ENCODE data around the gene TNFRSF25. TPM values are rescaled to one million over a fixed set of nuclear protein-coding genes. Genes with fewer than 3 reads are reported as not detected.

TNFRSF25 gene
- total RNA-seq, 1 donor from 2014 or later, result 8.2 TPM

GRCh38 chr1:6508816-6509189 lies 42.8 kb upstream of the TNFRSF25 start:
- no peak for DNase-seq
- H3K9me3 ChIP-seq, result no peaks in the 10 kb centered on the region
- no peak for ATAC-seq
- no peak for TF ChIP-seq CTCF (IDR thresholded peaks at IDR 0.05)
- H3K4me3 ChIP-seq, result no peak overlapping the region
- no peaks in the 10 kb centered on the region for H3K4me1 ChIP-seq
- no peaks in the 10 kb centered on the region for H3K27me3 ChIP-seq (ENCODE audit: low read depth)
- H3K27ac ChIP-seq, result no peak overlapping the region
- no peaks in the 10 kb centered on the region for H3K36me3 ChIP-seq
- intact Hi-C loops (cut with DNase I), result no loop called here

- no peak overlapping the region for H3K27ac ChIP-seq
- no peak for ATAC-seq
- H3K9me3 ChIP-seq, result no peaks in the 10 kb centered on the region
- TF ChIP-seq CTCF (IDR thresholded peaks at IDR 0.05), result no peak
- no peaks in the 10 kb centered on the region for H3K27me3 ChIP-seq (ENCODE audit: low read depth)
- DNase-seq, result no peak
- H3K4me3 ChIP-seq, result no peak overlapping the region
- intact Hi-C loops (cut with DNase I), result no loop called here
- H3K36me3 ChIP-seq, result no peaks in the 10 kb centered on the region
- H3K4me1 ChIP-seq, result no peaks in the 10 kb centered on the region
These were observed 42.3 kb upstream of the TNFRSF25 start for GRCh38 chr1:6508154-6508815.

- no peaks in the 10 kb centered on the region for H3K9me3 ChIP-seq
- no peak for TF ChIP-seq CTCF (IDR thresholded peaks at IDR 0.05)
- no peak for DNase-seq
- intact Hi-C loops (cut with DNase I), result no loop called here
- H3K27ac ChIP-seq, result no peak overlapping the region
- no peak overlapping the region for H3K4me3 ChIP-seq
- no peak for ATAC-seq
- H3K36me3 ChIP-seq, result no peaks in the 10 kb centered on the region
- peaks cover 5% of the 10 kb centered on the region for H3K4me1 ChIP-seq
- no peaks in the 10 kb centered on the region for H3K27me3 ChIP-seq (ENCODE audit: low read depth)
These were observed 41.5 kb upstream of the TNFRSF25 start for GRCh38 chr1:6507461-6507911.

GRCh38 chr1:6507037-6507428 lies 41.1 kb upstream of the TNFRSF25 start:
- no peak overlapping the region for H3K27ac ChIP-seq
- H3K4me1 ChIP-seq, result peaks cover 10% of the 10 kb centered on the region
- DNase-seq (no peak), ATAC-seq (peak; percentile 36 to 41)
- no peak for TF ChIP-seq CTCF (IDR thresholded peaks at IDR 0.05)
- H3K4me3 ChIP-seq, result no peak overlapping the region
- no peaks in the 10 kb centered on the region for H3K9me3 ChIP-seq
- intact Hi-C loops (cut with DNase I), result no loop called here
- H3K27me3 ChIP-seq (ENCODE audit: low read depth), result no peaks in the 10 kb centered on the region
- H3K36me3 ChIP-seq, result no peaks in the 10 kb centered on the region

GRCh38 chr1:6506210-6507036 lies 40.5 kb upstream of the TNFRSF25 start:
- Histone ChIP-seq H3K9me3 (no peaks in the 10 kb centered on the region), H3K27me3 (ENCODE audit: low read depth) (no peaks in the 10 kb centered on the region), H3K4me1 (peaks cover 14% of the 10 kb centered on the region), H3K4me3 (no peak overlapping the region), H3K27ac (no peak overlapping the region), H3K36me3 (no peaks in the 10 kb centered on the region)
- no peak for TF ChIP-seq CTCF (IDR thresholded peaks at IDR 0.05)
- no peak for ATAC-seq
- no peak for DNase-seq
- intact Hi-C loops (cut with DNase I), result no loop called here

Measured in lower lobe of right lung (tissue), 2 donors.